ENCODE results near the gene ZXDC.

ZXDC gene

DNA sequence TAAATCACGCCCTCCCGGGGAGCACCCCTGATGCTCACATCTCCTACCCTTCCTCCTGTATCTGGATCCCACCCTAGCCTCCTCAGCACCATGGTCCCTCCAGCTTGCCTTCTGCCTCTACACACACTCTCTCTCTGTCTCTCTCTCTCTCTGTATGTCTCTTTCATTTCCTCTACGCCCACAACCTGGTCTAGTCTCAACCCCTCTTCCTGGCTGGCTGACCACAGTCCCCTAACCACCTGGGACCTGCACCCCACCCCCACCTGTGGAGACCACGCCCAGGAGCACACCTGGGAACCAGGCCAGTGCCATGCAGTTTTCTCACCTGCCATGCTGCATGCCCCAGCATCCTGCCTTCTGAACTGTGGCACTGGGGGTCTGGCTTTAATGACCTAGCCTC lies 84.9 kb downstream of the ZXDC start:
- no peak for DNase-seq

DNA sequence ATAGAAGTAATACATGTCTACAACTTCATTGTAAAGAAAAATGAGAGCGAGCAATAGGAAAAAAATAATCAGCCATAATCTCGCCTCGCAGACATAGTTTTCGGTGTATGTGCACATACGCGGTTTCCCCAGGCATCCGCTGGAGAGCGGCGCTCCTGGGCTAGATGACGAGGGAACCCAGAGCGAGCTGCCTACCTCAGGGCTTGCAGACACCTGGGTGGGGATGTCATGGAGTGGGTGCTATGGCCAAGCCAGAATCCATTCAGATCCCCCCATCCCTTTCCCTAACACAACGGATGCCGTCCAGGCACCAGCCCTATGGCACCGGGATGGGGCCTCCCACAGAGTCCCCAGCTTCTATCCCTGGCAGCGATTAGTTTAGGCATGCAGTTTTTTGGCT lies 85.5 kb downstream of the ZXDC start:
- no peak for DNase-seq

DNA sequence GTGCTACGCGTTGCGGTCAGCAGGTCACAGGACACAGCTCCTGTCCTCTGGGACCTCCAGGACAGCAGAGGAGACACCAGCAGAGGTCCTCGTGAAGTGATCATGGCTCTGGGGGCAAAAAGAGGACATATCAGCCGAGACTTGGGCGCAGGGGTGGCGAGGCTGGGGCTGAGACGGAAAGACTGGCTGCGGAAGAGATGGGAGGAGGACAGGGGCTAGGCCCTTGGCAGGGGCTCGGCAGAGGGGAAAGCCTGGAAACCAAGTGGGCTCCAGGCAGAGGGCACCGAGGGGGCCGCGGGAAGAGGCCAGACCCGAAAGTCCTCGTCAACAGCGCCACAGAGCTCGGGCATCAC lies 85.9 kb downstream of the ZXDC start:
- no peak for DNase-seq

DNA sequence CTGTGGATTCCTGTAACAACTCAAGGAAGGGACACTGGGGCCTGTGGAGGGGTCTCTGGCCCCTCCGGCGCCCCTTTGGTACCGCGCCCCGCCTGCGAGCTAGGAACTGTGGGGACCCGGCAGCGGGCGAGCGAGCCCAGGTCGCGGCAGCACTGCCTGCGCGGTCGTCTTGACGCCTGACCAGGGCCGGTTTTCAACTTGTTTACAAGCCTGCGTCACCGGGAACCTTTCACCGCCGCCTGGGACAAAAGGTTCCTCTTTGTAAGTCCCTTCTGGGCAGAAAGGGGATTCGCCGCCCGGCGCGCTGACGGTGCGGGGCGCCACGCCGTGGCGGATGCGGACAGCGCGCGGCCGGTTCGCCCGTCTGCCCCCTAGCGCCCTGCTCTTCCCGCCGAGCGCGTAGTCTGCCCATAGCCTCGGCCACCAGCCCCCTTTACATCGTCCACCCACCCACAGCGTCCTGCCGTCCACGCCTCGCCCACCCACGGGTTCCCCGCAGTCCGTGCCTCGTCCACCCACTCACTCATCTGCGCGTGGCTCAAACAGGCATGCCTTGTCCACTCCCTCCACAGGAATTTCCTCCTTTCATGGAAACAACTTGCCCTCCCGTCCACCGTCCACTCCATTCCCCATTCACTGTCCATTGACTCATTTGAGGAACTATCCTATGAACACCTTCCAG lies 86.4 kb downstream of the ZXDC start:
- peak; percentile 5 for DNase-seq
